Esophagus (tissue), 2 donors: ENCODE measurements around the gene ABCF3. TPM values are rescaled to one million over a fixed set of nuclear protein-coding genes. Genes with fewer than 3 reads are reported as not detected.

ENCODE experiments used
- H3K27ac ChIP-seq, 2 donors: one replicate each; pipeline ENCODE4 v1.5.1; 2013; ENCODE audit warnings: low read depth in 2 of 2, mild to moderate bottlenecking in 2 of 2, inconsistent platforms in 1 of 2, low read length in 1 of 2, moderate library complexity in 1 of 2
- H3K27me3 ChIP-seq, 2 donors: one replicate each; pipeline ENCODE4 v1.6.1; 2013; ENCODE audit warnings: low read length in 2 of 2, control low read depth in 1 of 2, mild to moderate bottlenecking in 1 of 2; ENCODE audit not compliant: insufficient read depth in 2 of 2, control insufficient read depth in 1 of 2
- H3K36me3 ChIP-seq, 2 donors: one replicate each; pipeline ENCODE4 v1.6.1; 2013; ENCODE audit warnings: low read length in 1 of 2; ENCODE audit not compliant: control insufficient read depth in 2 of 2, insufficient read depth in 2 of 2
- H3K4me1 ChIP-seq, 2 donors: one replicate each; pipeline ENCODE4 v1.6.1; 2013; ENCODE audit warnings: low read length in 1 of 2; ENCODE audit not compliant: control insufficient read depth in 2 of 2, insufficient read depth in 2 of 2
- H3K4me3 ChIP-seq, 2 donors: one replicate each; pipeline ENCODE4 v1.5.1; 2013; ENCODE audit warnings: low read length in 2 of 2, mild to moderate bottlenecking in 2 of 2, low read depth in 1 of 2, moderate library complexity in 1 of 2
- H3K9me3 ChIP-seq, 2 donors: one replicate each; pipeline ENCODE4 v1.6.1; 2013; ENCODE audit warnings: mild to moderate bottlenecking in 2 of 2, low read depth in 1 of 2, low read length in 1 of 2, moderate library complexity in 1 of 2; ENCODE audit not compliant: control insufficient read depth in 2 of 2, insufficient read depth in 1 of 2
- WGBS, 2 donors: extraction: QIAGEN DNeasy Blood & Tissue Kit; methylation state at CpG; one replicate each; pipeline ENCODE4 v1.1.7; 2013; 5-methylcytosine and 5-hydroxymethylcytosine counted together
- polyA plus RNA-seq, 2 donors: library from polyadenylated mRNA; stranded (reverse); fragments of 200-250 nt; gene quantifications; one replicate each; pipeline ENCODE4 v1.2.3, GENCODE V29; 2013
- donor health status: healthy with polysubstance abuse.
- donor health status: Bipolar disorder and iron deficiency.

ABCF3 gene
- polyA plus RNA-seq, 2 donors = 42.3 to 42.4 TPM

DNA sequence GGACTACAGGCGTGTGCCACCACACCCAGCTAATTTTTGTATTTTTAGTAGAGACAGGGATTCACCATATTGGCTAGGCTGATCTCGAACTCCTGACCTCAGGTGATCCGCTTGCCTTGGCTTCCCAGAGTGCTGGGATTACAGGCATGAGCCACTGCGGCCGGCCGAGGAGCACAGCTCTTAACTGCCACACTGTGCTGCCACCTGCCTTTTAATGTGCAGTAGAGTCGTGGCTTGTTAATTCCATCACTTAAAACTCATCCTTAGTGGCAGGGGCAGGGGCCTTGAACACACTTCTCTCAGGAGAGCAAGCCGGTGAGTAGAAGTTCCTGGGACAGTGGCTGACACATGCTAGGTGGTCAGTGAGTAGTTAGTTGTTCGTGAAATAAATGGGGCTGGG is 12.5 kb downstream of the ABCF3 start:
- H3K4me3 ChIP-seq = no peak overlapping the region
- H3K4me1 ChIP-seq = no peaks in the 10 kb centered on the region
- H3K9me3 ChIP-seq = no peaks in the 10 kb centered on the region
- WGBS, 2 donors = 86% methylated on average over 9 of the region's 9 CpGs
- H3K27ac ChIP-seq = no peak overlapping the region
- H3K36me3 ChIP-seq = peaks cover 10 to 15% of the 10 kb centered on the region in 2 donors
- H3K27me3 ChIP-seq = no peaks in the 10 kb centered on the region

DNA sequence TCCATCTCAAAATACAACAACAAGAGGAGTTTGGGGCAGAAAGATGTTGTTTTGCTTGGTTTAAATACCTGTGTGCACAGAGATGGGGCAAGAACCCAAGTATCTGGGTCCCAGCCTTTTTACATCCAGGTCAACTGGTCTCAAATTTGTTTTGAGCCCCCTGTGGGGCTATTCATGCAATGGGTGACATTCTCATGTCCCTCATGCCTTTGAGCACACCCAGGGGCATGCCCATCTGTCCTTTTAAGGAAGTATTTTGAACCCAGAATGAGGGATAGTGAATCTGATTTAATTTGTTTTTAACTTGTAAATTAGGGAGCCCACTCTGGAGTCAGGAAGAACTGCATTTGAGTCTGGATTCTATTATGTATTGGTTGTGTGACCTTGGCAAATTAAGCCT is 14.8 kb downstream of the ABCF3 start:
- Histone ChIP-seq H3K36me3 (peaks cover 0 to 6% of the 10 kb centered on the region in 2 donors), H3K27ac (no peak overlapping the region), H3K4me1 (no peaks in the 10 kb centered on the region), H3K4me3 (no peak overlapping the region), H3K27me3 (no peaks in the 10 kb centered on the region), H3K9me3 (no peaks in the 10 kb centered on the region)

DNA sequence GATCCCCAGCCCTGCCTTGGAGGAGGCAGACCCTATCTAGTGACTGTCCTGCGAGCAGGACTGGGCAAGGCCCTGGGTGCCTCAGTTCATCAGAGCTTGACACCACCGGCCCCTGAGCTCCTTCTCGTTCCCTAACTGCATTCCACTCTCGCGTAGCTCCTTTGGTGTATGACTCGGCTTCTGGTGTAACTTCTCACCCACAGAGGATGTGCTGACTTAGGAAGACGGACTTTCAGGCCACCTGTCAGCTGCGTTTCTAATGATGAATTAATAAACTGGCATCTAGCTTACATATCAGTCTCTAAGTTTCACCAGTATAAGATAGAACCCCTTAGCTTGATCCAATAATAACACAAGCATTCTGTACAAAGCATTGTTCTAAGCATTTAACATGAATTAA is 17.5 kb downstream of the ABCF3 start:
- no peaks in the 10 kb centered on the region for H3K36me3 ChIP-seq
- no peaks in the 10 kb centered on the region for H3K9me3 ChIP-seq
- H3K27me3 ChIP-seq = no peaks in the 10 kb centered on the region
- 78 to 79% methylated on average over 8 of the region's 8 CpGs for WGBS, 2 donors
- H3K4me3 ChIP-seq = no peak overlapping the region
- H3K27ac ChIP-seq = no peak overlapping the region
- no peaks in the 10 kb centered on the region for H3K4me1 ChIP-seq

DNA sequence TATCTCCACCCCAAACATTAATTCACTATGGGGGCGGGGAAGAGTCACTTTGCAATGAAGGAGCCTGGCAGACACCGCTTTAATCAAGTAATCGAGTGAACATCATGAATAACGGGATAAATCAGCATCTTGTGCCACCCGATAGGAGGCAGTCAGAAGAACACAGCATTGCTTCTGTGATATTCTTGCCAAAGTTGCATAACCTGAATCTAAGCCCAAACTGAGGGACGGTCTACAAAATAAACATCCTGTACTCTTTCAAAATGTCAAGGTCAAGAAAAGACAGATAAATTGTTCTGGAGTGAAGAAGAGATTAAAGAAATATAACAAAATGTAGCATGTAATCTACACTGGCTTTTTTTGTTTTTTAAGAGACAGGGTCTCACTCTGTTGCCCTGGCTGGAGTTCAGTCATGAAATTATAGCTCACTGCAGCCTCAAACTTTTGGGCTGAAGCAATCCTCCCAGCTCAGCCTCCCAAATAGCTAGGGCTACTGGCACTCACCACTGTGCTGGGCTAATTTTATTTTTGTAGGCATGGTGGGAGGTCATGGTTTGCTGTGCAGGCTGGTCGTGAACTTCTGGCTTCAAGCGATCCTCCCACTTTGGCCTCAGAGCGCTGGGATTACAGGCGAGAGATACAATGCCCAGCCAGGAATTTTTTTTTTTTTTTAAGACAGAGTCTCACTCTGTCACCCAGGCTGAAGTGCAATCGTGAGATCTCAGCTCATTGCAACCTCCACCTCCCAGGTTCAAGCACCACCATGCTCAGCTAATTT is 23.3 kb downstream of the ABCF3 start:
- Histone ChIP-seq H3K27me3 (no peaks in the 10 kb centered on the region), H3K4me3 (no peak overlapping the region), H3K36me3 (no peaks in the 10 kb centered on the region), H3K27ac (no peak overlapping the region), H3K9me3 (no peaks in the 10 kb centered on the region), H3K4me1 (no peaks in the 10 kb centered on the region)
- 57 to 60% methylated on average over 11 of the region's 11 CpGs for WGBS, 2 donors

DNA sequence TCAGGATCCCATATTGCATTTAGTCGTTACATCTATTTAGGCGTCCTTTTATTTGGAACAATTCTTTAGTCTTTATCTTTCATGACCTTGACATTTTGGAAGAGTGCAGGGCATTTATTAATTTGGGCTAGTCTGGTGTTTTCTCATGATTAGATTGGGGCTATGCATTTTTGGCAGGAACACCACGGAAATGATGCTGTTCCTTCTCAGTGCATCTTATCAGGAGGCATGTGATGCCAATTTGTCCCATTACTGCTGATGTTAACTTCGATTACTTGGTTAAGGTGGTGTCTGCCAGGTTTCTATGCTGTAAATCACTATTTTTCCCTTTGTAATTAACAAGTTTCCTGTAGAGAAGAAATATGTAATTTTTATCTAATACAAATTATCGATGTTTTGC is 25.3 kb downstream of the ABCF3 start:
- Histone ChIP-seq H3K4me3 (no peak overlapping the region), H3K4me1 (no peaks in the 10 kb centered on the region), H3K27ac (no peak overlapping the region), H3K9me3 (no peaks in the 10 kb centered on the region), H3K27me3 (no peaks in the 10 kb centered on the region), H3K36me3 (no peaks in the 10 kb centered on the region)
- 75 to 81% methylated on average over 5 of the region's 5 CpGs for WGBS, 2 donors

DNA sequence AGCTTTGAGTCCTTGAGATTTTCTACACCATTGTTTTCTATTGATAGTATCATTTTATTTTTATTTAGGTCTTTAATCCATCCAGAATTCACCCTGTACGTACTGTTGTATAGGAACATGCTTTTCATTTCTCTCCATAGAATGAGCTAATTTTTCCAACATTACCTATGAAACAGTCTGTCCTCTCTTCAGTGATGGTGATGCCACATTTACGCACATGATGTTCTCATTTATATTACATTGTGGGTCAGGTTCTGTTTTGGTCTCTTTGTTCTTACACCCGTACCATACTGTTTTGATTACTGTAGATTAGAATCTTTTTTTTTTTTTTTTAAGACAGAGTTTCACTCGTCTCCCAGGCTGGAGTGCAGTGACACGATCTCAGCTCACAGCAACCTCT is 25.7 kb downstream of the ABCF3 start:
- Histone ChIP-seq H3K9me3 (no peaks in the 10 kb centered on the region), H3K27me3 (no peaks in the 10 kb centered on the region), H3K27ac (no peak overlapping the region), H3K36me3 (no peaks in the 10 kb centered on the region), H3K4me3 (no peak overlapping the region), H3K4me1 (no peaks in the 10 kb centered on the region)
- 76 to 77% methylated on average over 5 of the region's 5 CpGs for WGBS, 2 donors

DNA sequence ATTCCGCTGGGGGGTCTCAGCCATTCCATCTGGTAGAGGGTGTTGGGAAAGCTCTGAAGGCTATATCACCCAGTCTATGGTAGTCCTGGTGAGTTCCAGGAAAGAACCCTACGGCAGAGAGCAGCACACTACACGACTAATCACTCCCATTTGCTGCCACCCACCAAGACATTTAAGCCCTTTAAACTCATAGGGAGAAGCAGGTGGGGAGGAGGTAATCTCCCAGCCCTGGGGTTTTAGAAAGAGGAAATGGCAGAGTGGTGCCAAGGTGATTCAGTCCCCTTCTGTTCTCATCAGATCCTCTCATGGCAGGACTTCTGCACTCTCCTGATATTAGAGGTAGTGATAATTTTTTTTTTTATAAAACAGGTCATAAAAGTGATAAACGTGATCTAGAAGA is 32.8 kb downstream of the ABCF3 start:
- no peak overlapping the region for H3K4me3 ChIP-seq
- 49 to 53% methylated on average over 4 of the region's 4 CpGs for WGBS, 2 donors

DNA sequence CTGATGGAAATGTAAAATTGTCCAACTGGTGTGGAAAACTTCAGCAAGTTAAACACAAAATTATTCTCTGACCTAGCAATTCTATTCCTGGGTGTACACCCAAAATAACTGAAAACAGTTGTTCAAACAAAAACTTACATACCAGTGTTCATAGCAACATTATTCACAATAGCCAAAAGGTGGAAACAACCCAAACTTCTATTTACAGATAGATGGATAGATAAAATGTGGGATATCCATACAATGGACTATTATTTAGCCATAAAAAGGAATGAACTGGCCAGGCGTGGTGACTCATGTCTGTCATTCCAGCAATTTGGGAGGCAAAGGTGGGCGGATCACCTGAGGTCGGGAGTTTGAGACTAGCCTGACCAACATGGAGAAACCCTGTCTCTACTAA is 36.5 kb downstream of the ABCF3 start:
- no peaks in the 10 kb centered on the region for H3K4me1 ChIP-seq
- WGBS, 2 donors = 67 to 77% methylated on average over 3 of the region's 3 CpGs
- no peaks in the 10 kb centered on the region for H3K36me3 ChIP-seq
- no peaks in the 10 kb centered on the region for H3K27me3 ChIP-seq
- H3K4me3 ChIP-seq = no peak overlapping the region
- H3K27ac ChIP-seq = no peak overlapping the region
- no peaks in the 10 kb centered on the region for H3K9me3 ChIP-seq

More for the DNA sequence above, 32.8 kb downstream of the ABCF3 start:
- no peak overlapping the region for H3K27ac ChIP-seq
- no peaks in the 10 kb centered on the region for H3K36me3 ChIP-seq
- H3K9me3 ChIP-seq = no peaks in the 10 kb centered on the region
- no peaks in the 10 kb centered on the region for H3K4me1 ChIP-seq
- H3K27me3 ChIP-seq = no peaks in the 10 kb centered on the region

DNA sequence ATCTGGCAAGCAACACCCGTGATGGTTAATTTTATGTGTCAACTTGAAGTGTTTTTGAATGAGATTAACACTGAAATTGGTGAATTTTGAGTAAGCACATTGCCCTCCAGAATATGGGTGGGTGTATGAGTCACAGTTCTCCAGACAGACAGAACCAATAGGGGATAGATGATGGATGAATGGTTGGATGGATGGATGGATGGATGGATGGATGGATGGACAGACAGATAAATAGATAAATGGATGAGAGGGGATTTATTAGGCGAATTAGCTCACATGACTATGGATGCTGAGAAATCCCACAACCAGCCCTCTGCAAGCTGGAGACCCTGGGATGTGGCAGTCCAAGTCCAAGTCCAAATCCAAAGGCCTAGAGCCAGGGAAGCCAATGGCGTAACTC is 37.9 kb downstream of the ABCF3 start:
- Histone ChIP-seq H3K4me3 (no peak overlapping the region), H3K27ac (no peak overlapping the region), H3K4me1 (no peaks in the 10 kb centered on the region), H3K27me3 (no peaks in the 10 kb centered on the region), H3K36me3 (no peaks in the 10 kb centered on the region), H3K9me3 (no peaks in the 10 kb centered on the region)
- 75 to 83% methylated on average over 3 of the region's 3 CpGs for WGBS, 2 donors

DNA sequence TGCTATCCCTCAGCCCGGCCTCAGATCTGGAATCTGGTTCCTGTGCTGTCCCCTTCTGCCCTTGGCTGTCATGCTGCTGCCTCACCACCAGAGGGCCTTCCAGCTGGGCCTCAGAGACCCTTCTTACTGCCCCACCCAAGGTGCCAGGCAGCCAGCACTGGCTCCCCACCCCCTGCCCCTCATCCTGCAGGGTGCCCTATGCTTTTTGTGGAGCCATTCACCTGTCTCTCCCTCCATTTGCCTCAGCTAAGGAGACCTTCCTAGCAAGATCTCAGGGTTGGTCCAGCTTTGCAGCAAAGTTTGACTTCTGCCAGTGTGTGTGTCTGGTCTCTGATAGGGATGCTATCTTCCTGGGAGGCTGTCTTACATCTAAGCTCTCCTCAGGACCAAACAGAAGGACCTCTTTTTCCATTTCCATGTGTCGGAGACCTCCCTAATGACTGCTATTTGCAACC is 41.5 kb downstream of the ABCF3 start:
- Histone ChIP-seq H3K4me3 (no peak overlapping the region), H3K27ac (no peak overlapping the region), H3K36me3 (no peaks in the 10 kb centered on the region), H3K27me3 (peaks cover 0 to 18% of the 10 kb centered on the region in 2 donors), H3K4me1 (peaks cover 0 to 11% of the 10 kb centered on the region in 2 donors), H3K9me3 (no peaks in the 10 kb centered on the region)
- 50 to 53% methylated on average over 2 of the region's 2 CpGs for WGBS, 2 donors
